Measurements from ENCODE around the gene RBPMS2.
A peak's percentile ranks its signal among the peaks of the same experiment; 100 is the strongest.
"Not testable (repeated sequence)": the region's sequence is repeated elsewhere in the genome, so short reads cannot be mapped to it uniquely, and the experiment has no call there.

Gene RBPMS2

DNA sequence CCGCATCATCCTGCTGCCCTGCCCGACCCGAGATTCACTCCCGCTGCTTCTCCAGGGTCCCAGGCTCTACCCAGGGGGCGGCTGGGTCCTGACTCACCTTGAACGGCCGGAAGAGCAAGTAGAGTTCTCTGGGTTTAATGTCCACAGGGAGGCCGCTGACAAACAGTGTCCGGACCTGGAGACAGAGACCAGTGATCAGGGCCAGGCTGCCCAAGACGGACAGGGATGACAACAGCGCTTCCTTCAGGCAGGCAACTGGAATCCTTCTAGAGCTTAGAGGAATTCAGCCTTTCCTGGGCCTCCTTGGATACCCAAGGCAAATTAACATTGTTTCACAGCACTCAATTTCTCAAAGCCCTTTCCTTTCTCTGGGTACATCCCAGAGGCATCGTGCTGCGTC lies 23.9 kb downstream of the RBPMS2 start:
- no peak for DNase-seq

DNA sequence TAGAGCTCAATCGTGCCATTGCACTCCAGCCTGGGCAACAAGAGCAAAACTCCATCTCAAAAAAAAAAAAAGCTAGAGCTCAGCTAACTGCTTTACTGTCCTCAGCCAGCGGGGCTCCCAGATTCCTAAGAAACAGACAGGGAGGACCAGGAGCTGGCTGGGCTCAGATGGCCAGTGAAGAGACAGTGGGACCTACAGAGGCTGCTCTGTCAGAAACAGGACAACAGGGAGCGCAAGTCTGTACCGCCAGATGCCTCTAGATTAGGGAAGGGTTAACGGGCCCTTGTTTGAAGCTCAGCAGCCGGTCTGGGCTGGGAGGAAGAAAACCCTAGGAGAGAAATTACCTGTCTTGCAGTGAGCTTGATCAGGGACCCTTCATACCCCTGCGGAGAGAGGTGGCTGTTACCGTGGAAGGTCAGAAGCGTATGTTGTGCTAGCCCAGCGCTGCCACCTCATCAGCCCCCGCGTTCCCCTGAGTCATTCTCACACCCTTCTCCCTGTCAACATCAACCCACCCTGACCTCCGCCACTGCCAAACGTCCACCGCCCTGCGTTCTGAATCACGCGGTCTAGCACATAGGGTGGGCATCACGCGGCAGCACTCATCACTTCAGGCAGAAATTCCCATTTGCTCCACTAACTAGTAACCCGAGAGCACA lies 25.3 kb downstream of the RBPMS2 start:
- no peak for DNase-seq

DNA sequence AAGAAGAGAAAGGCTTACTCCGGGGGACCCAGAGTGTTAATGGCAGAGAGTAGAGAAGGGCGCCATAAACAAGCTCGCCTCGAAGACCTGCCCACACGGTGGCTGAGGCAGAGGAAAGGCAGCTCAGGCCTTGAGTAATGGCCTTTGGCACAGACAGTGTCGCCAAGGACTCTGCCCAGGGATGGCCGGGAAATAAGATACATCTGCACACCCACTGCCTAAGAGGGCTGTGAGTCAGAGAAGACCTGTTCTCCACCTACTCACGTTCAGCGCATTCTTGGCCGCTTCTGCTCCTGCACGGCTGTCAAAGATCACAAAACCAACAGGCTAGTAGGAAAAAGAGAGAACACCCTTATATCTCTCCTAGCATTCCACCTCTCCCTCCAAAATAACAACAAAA lies 26.2 kb downstream of the RBPMS2 start:
- DNase-seq, result no peak

DNA sequence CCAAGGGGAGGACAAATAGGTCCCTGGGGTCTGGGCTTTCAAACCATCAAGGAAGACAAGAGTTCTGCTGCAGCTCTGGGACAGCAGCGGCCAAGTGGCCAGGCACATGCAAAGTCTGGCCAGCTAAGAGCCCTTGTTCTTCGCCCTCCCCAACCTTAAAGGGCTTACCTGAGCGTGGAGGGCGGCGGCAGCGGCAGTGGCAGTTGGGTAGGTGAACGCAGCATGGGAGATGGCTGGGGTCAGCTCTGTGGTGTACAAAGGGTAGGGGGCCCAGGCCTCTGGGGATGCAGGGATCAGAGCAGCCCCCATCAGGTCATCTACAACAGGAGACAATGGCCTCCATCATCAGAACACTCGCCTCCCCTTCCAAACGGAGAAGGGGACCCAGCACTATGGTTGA lies 27.1 kb downstream of the RBPMS2 start:
- DNase-seq, result no peak

DNA sequence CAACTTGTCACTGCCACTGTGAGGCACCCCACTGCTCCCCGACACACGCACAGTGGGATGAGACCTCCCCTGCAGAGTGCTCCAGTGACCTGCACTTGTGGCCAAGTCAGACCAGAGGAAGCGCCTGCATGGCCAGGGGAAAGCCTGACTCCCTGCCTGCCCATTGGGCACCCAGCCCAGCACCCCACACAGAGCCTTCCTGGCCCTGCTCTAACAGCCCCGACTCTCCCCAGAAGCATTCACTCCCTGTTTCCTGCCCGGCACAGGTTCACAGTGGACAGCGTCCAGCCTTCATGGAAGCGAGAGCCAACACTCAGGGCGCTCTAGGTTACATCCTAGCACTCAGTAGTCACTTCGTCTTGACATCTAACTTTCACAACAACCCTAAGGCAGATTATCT lies 27.8 kb downstream of the RBPMS2 start:
- DNase-seq, result no peak

DNA sequence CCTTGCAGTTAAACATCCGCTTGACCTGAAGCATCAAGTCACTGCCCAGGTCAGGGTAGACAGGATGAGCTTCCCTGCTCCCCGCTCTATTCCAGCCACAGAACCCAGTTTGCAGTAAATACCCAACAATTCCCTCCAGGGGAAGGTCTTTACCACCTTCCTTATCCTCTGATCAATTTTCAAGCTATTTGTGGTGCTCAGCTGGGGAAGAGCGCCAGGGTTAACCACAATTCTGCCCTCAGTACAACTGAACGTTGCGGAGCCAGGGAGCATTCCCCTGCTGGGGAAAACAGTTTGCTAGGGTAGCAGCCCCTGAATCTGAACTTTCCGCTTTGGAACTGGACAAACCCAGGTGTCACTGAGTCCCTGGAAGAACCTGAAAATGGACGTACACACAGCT lies 28.5 kb downstream of the RBPMS2 start:
- no peak for DNase-seq

DNA sequence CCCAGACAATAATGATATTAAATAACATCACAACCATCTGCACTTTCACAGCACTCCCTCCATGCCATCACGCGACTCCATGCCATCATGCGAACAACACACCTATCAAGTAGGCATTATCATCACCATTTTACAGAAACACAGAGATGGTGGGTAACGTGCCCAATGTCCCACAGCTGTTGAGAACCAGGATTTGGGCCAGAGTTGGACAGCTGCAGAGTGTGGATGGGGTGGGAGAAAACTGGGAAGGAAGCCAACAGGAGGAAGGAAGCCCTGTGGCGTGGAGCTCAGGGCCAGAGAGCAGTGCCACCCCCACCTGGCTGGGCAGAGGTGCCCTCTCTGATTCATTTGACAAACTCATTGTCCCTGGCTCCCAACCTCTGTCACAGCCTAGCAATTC lies 29.0 kb downstream of the RBPMS2 start:
- no peak for DNase-seq

DNA sequence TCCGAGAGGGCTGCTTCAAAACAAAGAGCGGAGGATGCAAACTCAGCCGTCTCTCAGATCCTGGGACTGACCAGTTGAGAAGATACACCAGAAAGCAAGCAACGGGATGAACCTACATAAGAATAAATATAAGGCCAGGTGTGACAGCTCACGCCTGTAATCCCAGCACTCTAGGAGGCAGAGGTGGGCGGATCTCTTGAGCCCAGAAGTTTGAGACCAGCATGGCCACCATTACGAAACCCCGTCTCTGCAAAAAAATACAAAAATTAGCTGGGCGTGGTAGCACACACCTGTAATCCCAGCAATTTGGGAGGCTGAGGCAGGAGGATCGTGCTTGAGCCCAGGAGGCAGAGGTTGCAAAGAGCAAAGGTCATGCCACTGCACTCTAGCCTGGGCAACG lies 31.7 kb downstream of the RBPMS2 start:
- DNase-seq, result no peak

DNA sequence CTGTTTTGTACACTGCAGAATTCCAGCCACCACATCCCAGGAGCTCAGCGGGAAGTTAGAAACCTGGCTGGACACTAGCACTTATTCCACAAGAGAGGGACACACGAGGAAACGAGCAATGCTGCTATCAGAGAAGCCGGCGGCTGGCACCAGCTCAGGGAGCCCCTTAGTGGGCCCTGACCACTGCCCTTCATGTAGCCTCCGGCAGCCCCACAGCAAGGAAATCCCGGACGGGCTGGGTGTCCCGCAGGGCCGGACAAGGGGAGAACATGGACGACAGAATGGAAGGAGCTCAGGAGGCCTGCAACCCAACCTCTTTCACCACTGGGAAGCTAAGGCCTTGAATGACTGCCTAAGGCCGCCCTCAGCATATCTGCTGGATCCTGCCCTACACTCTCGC lies 32.5 kb downstream of the RBPMS2 start:
- no peak for DNase-seq

DNA sequence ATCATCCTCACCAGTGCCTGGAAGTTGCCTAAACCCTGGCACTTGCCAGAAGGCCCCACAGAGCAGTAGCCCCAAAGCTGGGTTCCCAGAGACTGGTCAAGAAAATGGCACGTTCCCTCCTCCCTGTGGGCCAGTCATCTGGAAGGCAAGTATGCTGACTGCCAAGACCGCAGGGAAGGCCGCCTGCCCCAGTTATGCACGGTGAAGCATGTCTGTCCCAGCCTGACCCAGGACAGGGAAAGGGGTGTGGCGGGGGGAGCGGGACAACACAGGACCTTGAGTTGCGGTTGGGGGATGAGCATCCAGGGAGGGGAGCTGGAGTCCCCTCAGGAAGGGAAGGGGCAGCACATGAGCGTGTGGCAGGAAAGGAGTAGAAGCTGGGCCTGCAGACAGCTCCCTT lies 33.0 kb downstream of the RBPMS2 start:
- DNase-seq, result no peak

DNA sequence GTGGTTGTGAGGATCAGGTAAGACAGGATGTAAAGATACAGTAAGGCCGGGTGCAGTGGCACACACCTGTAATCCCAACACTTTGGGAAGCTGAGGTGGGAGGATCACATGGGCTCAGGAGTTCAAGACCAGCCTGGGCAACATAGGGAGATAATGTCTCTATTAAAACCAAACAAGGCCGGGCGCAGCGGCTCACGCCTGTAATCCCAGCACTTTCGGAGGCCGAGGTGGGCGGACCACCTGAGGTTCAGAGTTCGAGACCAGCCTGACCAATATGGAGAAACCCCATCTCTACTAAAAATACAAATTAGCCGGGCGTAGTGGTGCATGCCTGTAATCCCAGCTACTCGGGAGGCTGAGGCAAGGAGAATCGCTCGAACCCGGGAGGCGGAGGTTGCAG lies 33.7 kb downstream of the RBPMS2 start:
- DNase-seq, result not testable (repeated sequence)

DNA sequence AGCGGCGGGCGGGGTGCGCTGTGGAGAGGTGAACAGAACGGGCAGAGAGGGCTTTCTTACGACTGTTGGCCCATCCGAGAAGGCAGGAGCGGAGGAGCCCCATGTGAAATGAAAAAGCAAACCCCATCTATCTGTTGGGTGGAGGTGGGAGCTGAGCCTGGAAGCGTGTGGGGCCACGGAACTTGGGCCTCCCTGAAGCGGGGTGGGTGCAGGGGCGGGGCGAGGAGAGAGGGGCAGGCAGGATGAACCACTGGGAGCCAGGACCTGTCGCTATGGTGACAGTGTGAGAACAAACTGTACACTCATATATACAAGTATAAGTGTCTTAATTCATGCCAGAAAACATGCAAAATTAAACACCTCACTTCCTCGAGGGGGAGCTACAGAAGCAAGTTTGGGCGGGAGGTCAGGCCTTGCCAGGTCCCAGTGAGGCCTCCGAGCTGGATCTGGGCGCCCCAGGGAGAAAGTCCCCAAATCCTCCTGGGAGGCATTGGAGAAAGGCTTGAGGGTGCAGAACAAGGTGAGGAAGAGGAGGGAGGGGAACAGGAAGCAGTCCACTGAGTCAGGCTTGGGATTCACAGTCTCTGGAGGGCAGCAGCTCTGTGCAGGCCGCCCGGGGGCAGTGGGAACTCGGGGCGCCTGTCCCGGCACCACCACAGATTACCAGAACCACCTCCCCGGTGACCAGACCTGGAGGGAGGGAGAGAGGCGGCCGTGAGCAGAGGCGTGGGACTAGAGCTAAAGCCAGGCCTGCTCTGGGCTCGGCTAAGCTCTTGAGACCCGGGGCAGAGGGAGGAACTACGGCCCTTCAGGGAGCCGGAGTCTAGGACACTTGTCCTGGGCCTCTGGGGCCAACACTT lies 34.8 kb downstream of the RBPMS2 start:
- DNase-seq, result no peak

DNA sequence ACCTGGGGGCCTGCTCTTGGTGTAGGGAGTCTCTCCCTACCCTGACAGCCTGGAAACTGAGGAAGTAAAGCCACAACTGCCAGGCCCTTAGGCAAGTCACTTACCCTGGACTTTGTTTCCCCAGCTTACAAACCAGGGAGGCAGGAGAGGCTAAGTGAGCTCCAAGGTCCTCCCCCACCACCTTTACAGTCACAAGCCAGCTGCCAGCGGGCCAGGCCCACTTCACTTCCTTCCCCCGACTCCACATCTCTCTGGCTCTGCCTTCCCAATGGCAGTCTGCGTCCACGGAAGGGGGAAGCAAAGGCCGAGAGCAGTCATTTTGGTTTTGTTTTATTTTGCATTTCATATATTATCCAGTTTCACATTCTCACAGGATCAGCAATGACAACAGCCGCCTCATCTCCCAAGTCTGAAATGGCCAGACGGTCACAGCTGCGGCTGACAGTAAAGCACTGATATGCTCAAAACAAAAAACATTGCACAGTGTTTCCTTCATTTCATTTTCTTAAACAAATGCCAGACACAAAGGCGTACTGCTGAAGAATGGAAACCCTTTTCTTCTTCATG lies 35.7 kb downstream of the RBPMS2 start:
- no peak for DNase-seq

DNA sequence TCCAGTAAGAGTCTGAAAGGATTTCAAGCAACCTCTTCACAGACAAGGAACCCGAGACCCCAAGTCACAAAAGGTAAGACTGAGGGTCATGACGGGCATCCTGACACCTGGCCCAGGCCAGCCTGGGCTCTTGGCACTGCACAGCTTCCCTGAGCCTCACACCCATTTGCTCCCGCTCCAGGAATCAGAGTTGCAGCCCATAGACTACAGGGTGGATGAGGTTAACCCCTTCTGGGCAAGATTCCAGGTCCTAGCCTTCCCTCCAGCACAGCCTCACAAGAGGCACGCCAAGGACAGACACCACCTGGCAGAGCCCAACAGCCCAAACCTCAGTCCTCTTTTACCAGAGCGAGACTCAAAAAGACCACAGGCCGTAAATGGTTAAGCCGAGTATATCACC lies 36.2 kb downstream of the RBPMS2 start:
- DNase-seq, result no peak

DNA sequence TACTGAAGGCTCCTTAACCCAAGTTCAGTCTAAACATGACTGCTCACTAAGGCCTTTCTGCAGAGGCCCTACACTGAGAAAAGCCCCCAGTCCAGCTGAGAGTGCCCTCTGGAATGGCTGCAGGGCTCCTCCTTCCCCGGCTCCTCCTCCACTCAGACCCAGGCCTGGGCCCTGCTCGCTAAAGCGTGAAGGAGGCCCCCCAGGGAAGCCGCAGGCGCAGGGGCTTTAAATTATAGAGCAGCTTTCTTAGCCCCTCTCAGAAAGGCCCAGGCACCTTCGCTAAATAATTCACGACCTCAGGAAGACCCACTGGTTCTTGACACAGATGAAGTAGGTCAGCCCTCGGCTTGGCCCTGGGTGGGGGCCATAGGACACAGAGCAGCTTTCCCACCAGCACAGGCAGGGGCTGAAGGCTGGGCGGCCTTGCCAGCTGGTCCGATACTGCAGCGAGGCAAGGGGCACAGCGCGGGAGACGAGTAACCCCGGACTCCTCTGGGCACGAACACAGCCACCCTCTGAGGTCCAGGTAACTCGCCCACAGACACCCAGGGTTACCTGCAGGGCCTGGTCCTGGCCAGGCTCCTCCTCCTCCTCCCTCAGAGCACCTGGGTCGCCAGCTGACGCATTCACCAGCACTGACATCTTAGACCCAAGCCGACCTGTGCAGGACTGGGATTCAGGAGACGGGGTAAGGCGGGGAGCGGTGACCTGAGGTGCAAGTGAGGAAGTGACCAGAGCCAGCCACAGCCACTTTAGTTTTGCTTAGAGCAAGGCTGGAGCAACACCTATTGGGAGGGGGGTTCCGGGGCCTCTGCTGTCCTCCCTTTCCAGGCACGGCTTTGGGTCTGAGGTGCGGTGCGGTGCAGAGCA lies 36.9 kb downstream of the RBPMS2 start:
- no peak for DNase-seq

DNA sequence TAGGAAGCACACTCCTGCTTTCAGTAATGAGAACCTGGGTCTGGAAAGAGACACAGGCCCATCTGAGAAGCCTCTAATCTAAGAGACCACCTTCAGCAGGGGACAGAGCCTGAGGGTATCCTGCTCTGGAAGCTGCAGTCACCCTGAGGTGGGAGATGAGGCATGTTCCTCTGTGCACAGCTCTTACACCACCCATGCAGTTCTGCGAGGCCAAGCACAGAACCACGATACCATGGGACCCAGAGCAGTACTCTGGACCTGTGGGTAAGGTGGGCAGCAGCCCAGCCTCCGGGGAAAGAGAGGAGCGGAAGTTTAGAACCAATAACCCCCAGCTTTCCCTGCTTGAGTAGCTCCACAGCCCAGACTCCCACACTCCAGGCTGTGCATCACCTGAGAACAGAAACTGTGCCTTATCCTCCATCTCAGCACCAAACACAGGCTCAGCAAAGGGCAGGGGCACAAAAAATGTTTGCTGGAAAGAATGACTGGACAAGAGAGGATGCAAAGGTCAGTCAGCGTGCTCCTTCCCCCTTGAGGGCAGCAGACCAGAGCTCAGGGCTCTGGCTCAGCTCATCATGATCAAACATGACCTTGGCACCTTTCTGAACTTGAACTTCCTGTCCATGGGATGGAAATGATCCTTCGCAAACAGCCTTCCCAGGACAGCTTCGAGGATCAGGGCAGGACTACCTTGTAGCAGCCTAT lies 43.1 kb downstream of the RBPMS2 start:
- no peak for DNase-seq

DNA sequence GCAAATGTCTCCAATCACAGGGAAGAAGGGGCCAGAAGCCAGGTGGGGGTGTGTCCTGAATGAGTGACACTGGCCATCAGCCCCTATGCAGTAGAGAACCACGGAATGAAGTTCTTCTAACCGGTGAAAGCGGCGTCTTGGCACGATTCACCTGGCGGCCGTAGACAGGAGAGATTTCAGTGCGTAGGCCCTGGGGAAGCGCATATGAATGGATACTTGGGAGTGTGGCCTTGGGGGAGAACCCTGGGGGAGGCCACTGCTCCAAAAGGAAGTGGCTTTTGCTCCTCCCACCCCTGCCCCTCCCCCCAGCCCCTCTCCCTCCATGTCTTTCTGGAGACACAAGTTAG lies 43.6 kb downstream of the RBPMS2 start:
- DNase-seq, result no peak

DNA sequence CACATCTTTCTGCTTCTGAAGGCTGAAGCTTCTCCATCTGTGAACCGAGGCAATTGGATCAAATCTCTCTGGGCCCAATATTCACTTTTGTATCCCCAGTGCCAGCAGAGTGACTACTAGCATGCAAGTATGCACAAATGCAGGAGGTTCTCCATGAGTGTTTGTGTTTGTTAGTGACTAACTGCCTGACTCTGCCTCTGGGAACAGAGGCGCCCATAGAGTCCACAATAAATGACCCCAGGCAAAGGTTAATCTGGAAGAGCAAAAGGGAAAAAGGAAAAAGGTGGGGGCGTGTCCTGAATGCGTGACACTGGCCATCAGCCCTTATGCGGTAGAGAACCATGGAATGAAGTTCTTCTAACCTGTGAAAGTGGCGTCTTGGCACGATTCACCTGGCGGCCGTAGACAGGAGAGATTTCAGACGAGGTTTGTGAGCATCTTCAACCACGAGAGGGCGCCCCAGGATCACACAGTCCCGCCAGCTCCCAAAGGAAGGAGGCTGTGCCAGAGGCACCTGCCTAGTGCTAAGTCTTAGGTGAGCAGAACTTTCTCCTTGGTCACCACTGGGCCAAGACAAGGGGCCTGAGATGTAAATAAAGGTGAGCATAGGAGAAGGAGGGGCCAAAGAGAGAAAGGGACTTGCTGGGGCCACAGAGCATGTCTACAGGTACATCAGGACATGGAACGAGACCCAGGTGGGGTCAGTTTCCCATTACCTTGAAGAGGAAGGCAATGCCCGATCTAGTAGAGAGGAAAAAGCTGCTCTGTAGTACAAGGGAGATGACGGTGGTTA lies 44.2 kb downstream of the RBPMS2 start:
- DNase-seq, result peak; percentile 49

DNA sequence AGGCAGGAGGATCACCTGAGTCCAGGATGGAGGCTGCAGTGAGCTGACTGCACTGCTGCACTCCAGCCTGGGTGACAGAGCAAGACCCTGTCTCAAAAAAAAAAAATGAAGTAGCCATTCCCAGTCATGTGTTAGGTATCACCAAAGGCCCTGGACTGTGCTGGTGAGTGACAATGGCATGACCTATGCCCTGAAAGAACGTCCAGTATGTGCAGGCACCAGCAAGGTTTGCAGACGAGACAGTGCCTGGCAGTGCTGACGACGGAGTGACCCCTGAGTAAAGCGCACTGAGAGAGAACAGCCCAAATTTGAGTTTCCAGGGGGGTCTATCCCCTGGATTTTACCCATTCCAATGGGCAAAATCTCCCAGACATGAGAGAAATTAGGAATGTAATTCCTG lies 45.2 kb downstream of the RBPMS2 start:
- DNase-seq, result no peak

DNA sequence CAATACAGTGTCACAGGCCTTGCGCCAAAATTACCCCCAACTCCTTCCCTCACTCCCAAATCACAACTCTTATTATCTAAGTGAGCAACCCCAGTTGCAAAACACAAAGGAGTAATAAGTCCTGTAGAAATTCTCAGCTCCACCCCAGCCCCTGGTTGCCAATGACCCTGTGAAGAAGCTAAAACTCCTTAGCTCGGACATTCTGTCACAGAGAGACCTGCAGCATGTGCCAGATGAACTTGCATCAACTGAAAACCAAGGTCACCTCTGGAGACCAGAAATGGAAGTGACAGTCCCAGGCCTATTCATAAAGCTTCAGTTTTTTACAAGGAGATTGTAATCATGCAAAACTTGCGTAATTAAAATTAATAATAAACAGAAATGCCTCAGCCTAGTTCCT lies 55.2 kb downstream of the RBPMS2 start:
- DNase-seq, result no peak

DNA sequence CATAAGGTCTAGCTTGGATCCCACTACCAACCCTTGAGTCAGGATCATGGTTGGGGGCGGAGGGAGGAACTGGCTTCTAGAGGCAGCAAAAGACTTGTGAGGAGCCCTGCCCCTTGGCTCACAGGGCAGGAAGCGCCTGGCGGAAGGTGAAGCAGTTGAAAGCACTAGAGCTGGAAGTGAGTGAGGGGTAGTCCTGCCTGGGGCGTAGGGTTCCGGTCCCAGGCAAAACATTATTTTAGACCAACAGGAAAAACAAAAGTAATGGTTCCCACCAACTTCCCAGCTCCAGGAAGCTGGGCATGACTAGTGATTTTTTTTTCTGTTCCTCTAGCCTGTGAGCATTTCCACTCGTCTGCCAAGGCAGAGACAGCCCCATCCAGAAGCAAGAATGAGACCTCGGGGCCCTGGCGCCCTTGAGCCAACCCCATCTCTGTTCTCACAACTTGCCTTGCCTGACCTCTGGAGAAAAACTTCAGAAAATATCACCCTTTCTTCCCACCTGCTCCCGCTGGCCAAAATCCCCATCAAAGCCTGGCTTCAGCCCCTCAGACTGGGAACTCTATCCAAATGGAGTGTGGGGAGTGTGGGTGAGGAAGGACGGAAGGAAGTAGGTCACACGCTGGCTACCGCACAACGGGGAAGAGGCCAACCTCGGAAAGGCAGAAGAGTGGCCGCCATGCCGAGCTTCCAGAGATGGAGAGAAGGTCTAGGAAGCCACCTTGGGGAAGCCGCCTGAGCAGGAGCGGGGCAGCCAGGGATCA lies 57.5 kb downstream of the RBPMS2 start:
- no peak for DNase-seq

Measured in DMS153 (cell line).